ENCODE data around the gene CDIP1.

GRCh38 chr16:4481963-4482362 lies 56.6 kb downstream of the CDIP1 start:
- no peak for TF ChIP-seq EZH2 (IDR thresholded peaks at IDR 0.05; ENCODE audit: borderline replicate concordance, low read length)
- no peak for TF ChIP-seq CTCF (IDR thresholded peaks at IDR 0.05; ENCODE audit: low read length)

All from OCI-LY1 (cell line).